Cardiac septum (tissue), 1 donor: ENCODE measurements around the gene SLC16A10. TPM values are rescaled to one million over a fixed set of nuclear protein-coding genes. Genes with fewer than 3 reads are reported as not detected.
"Not testable (repeated sequence)": the region's sequence is repeated elsewhere in the genome, so short reads cannot be mapped to it uniquely, and the experiment has no call there.

Source experiments
- DNase-seq: peaks from one replicate; pipeline ENCODE4 v3.0.0-alpha.2; 2020; ENCODE audit warnings: low spot score
- intact Hi-C: fragments of 100-400 bp; cut with DNase I; formaldehyde crosslinking; loops from one replicate; pipeline ENCODE4 v1.14.0; 2022
- total RNA-seq: library from RNA; stranded (reverse); fragmentation: NEBNext Ultra II Directional; extraction: Animal tissue kit (Norgen Biotek cat#: 25700); gene quantifications from one replicate; pipeline ENCODE4 v1.2.1, GENCODE V29; 2021
- donor health status: DM: no; HTN: no; CAD: no.

Gene SLC16A10
- total RNA-seq, 1 donor from 2014 or later, result 5.0 TPM

- DNase-seq, intact Hi-C loops: not testable (repeated sequence)
These were observed 116.2 kb downstream of the SLC16A10 start for GRCh38 chr6:111203539-111203938.

DNA sequence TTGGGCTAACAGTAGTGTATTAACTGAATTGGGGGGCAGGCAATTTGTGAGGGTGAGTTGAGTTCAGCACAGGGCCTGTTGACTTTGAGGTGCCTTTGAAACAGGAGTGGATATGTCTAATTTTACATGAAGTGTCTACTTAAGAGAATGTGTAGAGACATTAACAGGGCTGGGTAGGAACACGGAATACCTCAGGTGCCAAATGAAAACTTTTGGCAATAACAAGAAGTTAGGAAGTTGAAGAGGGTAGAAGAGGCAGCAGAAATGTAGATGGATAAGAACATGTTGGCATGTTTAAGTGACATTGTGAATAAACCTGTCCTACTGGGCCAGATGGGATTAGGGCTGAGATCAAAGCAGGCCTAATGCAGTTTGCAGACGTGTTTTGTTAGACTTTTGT lies 117.0 kb downstream of the SLC16A10 start:
- intact Hi-C loops, result no loop called here

DNA sequence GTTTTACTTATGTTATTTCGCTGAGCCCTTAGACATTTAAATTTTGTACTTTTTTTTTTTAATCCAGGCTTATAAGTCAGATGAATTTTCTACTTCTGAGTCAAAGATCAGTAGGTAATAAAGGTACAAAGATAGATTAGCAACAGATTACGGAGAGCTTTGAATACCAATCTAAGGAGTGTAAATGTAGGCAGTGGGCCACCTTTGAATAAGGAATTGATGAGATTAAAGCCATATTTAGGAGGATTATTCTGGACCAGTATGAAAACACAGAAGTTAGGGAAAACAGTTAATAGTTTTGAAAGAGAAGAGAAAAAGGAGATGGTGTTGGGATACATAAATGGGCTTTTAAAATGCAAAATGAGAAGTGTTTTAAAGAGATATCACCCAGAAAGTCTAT lies 117.6 kb downstream of the SLC16A10 start:
- no peak for DNase-seq
- intact Hi-C loops, result loop anchor here (5.0 kb wide), 3 partner anchors 148 to 678 kb away; no protein-coding TSS in a partner anchor

More for the DNA sequence above, 117.0 kb downstream of the SLC16A10 start:
- no peak for DNase-seq

DNA sequence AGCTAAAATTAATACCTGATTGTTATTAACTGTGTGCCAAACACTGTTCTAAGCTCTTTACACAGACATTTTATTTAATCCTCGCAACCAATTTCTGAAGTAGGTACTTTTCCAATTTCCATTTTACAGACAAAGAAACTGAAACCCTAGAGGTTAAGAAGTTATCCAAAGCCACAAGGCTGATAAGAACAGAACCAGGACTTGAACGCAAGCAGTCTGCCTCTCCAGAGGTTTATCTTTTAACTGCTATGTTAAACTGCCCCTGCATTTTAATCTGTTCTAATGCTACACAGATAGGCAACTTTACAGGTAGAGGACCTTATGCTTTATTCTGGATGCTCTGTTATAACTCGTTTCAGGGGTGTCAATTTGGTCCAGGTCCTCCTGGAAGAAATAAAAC lies 118.2 kb downstream of the SLC16A10 start:
- no peak for DNase-seq
- intact Hi-C loops, result loop anchor here (5.0 kb wide), 3 partner anchors 148 to 678 kb away; no protein-coding TSS in a partner anchor

DNA sequence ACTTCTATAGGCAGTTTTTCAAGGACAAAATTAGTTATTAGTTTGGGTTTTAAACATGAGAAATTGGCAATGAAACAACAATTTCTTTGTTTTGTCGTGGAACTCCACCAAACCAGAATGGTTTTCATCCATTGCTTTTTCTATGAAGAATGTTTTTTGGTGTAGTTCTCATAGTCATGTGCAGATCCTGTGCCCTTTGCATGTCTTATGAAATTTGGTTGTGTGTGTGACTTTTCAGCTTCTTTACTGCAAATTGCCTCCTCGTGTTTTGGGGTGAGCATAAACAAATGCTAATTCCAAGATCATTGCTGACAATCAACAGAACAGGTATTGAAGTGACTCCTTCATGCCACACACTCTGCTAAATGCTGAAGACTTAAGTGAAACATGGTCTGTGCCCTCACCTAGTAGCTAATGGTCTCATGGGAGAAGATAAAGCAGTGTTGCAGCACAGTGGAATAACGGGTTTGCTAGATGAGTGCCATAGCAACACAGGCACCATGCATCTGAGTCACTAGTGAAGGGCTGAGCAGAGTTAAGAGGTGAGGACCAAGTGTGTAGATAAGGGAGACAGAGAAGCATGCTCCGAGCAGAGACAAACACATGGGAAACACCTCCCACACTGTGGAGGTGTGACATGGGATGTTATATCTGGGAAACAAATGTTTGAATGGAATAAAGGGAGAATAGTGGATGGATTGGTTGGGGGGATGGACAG lies 120.0 kb downstream of the SLC16A10 start:
- DNase-seq, result no peak
- intact Hi-C loops, result loop anchor here (5.0 kb wide), 3 partner anchors 150 to 680 kb away; no protein-coding TSS in a partner anchor

DNA sequence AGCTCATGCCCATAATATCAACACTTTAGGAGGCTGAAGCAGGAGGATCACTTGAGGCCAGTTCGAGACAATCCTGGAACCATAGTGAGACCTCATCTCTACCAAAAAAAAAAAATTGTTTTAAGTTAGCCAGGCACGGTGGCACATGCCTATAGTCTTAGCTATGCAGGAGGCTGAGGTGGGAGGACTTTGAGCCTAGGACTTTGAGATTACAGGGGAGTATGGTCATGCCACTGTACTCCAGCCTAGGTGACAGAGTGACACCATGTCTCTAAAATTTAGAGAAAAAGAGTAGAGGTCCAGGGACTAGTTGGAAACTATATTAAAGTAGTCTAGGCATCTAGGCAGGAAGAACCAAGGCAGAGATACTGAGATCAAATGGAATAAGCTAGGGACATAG lies 121.6 kb downstream of the SLC16A10 start:
- intact Hi-C loops, result loop anchor here (5.0 kb wide), 3 partner anchors 152 to 682 kb away; no protein-coding TSS in a partner anchor
- DNase-seq, result no peak

DNA sequence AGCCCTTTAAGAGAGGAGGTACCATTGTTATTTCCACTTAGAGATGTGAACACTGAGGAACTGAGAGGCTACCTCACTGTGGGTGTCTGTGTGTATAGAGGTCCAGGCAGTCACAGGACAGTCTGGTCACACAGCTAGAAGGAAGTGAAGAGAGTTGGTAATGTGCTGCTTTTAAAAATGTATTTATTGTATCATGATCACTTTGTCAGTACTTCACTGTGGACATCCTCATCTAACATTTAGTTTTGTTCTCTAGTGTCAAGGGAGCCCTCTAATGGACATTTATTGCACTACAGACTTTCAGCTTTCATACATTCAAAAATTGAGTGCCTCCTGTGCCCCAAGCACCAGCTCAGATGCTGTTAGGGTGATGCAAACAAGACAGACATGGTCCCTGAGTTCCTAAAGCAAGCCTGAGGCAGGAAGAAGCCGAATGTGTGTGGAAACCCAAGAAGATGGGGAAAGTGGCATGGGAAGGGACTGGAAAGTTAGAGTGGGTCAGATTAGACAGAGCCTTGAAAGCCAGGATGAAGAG lies 123.0 kb downstream of the SLC16A10 start:
- intact Hi-C loops, result loop anchor here (2.0 kb wide), 1 partner anchor 179 kb away; no protein-coding TSS in a partner anchor
- no peak for DNase-seq

- DNase-seq, result no peak
- intact Hi-C loops, result loop anchor here (2.0 kb wide), 1 partner anchor 181 kb away; no protein-coding TSS in a partner anchor
These were observed 124.2 kb downstream of the SLC16A10 start for GRCh38 chr6:111211411-111212030.

DNA sequence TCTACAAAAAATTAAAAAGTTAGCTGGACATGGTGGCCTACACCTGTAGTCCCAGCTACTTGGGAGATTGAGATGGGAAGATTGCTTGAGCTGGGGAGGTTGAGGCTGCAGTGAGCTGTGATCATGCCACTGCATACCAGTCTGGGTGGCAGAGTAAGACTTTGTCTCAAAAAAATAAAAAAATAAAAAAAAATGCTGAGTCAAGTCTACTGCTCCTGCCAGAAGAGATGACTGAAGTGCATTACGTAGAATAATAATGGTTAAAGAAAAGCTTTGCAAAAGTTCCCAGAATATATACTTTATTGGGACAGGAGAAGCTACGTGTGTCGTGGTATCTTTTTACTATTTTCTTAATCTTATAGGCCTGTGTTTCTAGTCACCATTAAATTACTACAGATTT lies 125.3 kb downstream of the SLC16A10 start:
- no peak for DNase-seq
- intact Hi-C loops, result no loop called here

DNA sequence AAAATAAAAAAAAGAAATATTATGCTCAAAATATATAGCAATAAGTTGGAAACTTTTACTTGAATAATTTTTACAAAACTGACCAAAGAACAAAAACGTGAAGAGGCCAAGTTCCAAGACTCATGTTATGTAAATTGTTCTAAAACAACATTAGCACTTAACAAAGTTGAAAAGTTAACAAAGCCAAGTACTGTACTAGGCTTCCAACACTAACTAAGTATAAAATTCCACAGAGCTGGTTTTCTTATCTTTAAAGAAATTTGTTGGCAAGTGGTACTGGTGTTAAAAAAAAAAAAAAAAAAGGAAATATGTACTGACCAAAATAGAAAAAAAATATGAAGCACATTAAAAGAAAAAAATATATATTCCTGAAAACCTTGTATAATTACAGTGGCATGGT lies 127.8 kb downstream of the SLC16A10 start:
- no peak for DNase-seq
- intact Hi-C loops, result no loop called here

GRCh38 chr6:111219785-111220184 lies 132.5 kb downstream of the SLC16A10 start:
- no peak for DNase-seq
- intact Hi-C loops, result no loop called here

DNA sequence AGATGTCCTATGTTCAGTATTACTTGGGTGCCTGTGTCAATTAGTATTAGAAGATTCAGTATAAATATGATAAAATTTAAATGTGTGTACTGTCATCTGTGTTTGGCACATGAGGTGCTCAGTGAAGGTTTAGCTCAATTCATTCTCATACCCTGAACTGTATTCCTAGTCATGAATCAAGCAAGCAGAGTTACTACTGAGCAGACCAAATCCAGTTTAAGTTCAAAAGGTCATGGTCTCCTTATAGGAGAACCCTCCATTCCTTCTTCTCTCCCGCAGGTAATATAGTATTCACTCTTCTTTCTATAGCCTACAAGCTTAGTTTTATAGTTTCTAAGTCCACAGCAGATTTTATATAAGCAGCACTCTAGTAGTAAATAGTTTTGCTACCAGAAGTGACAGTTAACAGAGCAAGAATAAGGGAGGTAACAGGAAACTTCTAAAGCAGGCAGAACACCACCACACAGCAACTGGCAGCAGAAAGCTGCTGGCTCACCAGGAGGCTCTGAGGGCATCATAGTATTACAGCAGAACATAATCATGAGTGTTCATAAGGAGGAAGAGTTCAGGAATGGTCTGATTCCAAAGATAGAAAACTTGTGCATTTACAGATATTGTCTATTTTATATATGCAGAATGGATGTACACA lies 133.2 kb downstream of the SLC16A10 start:
- intact Hi-C loops, result no loop called here
- no peak for DNase-seq

DNA sequence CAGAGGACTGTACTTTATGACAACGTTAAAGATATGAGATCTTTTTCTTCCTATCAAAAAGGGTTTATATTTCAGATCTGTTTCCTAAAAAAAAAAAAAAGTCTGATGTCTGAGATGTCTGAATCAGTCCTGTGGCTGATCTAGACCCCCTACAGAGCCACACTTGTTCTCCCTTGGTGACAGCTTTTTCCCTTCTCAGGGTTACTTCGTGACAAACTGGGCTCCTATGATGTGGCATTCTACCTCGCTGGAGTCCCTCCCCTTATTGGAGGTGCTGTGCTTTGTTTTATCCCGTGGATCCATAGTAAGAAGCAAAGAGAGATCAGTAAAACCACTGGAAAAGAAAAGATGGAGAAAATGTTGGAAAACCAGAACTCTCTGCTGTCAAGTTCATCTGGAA lies 134.5 kb downstream of the SLC16A10 start:
- intact Hi-C loops, result no loop called here
- no peak for DNase-seq

DNA sequence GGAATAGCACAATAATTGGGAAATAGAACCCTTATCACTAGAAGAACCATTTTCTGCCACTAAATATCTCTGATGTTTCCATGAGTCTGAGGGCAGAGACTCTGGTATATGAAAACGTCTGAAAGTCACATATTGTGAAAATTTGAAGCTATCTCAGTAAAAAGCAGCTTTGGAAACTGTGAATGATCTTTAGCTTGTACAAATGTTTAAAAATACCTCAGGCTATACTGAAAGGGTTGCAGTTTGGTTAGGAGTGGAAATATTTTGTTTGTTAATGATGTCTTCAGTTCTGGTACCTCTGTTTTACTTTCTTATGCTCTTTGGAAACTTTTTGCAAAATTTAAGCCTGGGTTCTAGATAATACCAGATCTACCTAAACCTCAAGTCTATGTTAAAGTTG lies 135.0 kb downstream of the SLC16A10 start:
- no peak for DNase-seq
- intact Hi-C loops, result no loop called here

DNA sequence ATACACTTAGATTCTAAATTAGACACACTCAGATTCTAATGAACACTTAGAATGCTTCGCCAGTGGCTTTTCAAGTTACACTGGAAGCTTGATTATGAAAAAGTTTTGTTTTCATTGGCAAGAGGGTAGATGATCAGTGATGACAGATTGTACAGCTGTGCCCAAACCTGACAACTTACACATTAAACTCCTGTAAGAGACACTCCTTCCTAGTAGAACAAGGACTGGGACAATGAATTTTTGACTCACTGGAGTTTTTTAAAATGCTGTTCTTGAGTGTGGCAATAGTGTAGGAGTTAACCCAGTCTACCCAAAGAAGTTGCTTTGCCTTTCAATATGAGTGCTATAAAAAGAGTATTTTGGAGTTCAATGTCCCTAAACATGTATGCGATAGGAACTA lies 140.8 kb downstream of the SLC16A10 start:
- DNase-seq, result no peak
- intact Hi-C loops, result no loop called here

DNA sequence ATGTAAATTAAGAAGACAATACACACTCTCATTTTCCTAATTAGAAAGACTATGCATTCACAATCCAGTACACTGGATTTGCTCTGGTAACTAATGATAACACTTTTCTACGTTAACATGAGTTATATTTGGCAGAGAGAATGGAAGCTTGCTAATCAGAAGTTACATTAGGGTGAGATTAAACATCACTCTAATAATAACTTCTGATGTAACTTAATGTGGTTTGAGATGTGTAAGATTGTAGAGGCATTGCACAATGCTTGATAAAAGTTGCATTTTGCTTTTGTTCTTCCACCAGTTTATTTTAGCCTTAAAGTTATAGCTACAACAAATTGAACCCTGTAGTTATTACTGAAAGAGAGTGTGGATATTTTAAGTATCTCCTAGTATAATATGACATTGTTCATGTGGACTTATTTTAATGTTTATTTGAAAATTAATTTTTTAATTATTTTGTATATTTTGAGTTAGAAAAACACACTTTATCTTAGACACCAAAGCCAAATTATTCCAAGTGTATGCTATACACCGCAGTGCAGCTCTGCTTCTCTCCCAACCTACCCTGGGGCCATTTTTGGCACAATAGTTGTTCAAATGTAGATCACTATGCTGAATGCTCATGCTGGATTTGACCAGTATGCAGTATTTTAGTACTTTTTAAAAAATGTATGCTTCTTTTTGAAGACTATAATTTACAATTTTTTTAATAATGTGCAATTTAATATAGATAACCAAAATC lies 143.2 kb downstream of the SLC16A10 start:
- DNase-seq, result no peak
- intact Hi-C loops, result no loop called here

DNA sequence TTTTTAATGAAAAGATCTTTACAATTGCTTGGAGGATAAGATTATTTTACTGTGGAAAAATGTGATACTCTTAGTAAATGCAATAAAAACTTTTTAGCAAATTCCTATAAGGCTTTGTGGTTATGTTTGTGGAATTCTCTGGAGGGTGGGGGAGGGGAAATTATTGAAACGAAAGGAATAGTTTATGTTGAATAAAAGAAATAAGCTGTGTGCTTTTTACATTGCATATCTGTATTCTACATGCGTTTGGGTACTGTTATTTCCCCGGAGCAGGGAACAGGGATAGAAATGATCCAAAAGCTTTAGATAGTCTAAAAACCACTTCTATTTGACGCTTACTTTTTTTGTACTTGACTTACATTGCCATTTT lies 143.8 kb downstream of the SLC16A10 start:
- no peak for DNase-seq
- intact Hi-C loops, result no loop called here

DNA sequence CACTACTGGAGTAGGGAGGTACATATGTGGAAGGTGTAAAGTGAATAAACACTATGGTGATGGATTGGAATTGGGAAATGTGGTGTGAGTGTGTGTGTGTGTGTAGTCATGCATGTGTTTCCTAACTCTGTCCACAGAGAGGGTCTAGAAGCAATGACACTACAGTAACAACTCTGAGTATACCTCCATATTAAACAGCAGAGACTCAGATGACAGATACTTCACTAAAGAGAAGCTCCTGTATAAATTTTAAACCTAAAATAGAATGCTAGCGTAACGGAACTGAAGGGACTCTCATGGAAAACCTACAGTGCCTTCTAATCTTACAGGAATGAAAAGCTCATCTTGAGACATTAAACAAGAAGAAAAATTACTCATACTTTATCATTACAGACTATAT lies 150.5 kb downstream of the SLC16A10 start:
- no peak for DNase-seq
- intact Hi-C loops, result no loop called here

DNA sequence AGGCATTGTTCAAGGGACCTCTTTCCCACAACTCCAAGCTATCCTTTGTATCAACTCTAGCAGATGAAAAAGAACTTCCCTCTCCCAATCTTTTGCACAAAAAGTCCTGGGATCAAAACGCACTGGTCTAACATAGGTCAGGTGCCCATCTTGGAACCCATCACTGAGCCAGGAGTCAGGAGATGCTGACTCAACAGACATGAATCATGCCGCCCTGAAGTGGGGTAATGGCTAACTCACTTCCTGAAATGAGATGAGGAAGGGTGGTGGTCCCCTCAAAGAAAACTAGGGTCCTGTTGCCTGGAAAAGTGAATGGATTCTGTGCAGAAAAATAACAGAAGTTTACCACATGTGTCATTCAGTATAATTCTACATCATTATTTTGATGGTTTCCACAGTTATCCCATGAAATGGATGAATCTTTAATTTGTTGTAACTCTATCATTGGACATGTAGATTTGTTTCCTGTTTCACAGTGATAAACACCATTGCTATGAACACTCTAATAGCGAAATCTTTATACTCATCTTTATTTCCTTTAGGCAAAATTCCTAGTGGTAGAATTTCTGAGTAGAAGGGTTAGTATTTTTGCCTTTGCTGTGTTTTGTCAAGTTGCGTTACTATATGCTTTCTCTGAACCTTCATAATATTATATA lies 151.3 kb downstream of the SLC16A10 start:
- no peak for DNase-seq
- intact Hi-C loops, result no loop called here
